Activated CD4-positive, alpha-beta memory T cell treated with anti-CD3 and anti-CD28 coated beads for 36 hours (primary cell): Measurements from ENCODE around the gene FBL. TPM values are rescaled to one million over a fixed set of nuclear protein-coding genes. Genes with fewer than 3 reads are reported as not detected.
A peak's percentile ranks its signal among the peaks of the same experiment; 100 is the strongest.
"Not testable (repeated sequence)": the region's sequence is repeated elsewhere in the genome, so short reads cannot be mapped to it uniquely, and the experiment has no call there.

Experiments
- CTCF ChIA-PET: fragments of 350-600 bp; sonication (Branson Sonifier 250); formaldehyde crosslinking; loops from one replicate; lab custom pipeline; 2021; ENCODE audit warnings: antibody characterized with exemption, inconsistent platforms; lab: Charles Lee
- POLR2A ChIA-PET: fragments of 350-600 bp; sonication (Branson Sonifier 250); formaldehyde crosslinking; loops from one replicate; lab custom pipeline; 2021; ENCODE audit warnings: antibody characterized with exemption; lab: Charles Lee
- DNase-seq: peaks from one replicate; pipeline ENCODE4 v3.0.0-alpha.2; 2020
- H3K27ac Mint-ChIP-seq: one replicate; pipeline ENCODE4 v1.8.0; 2021; ENCODE audit warnings: mixed read lengths
- H3K27me3 Mint-ChIP-seq: one replicate; pipeline ENCODE4 v1.8.0; 2021; ENCODE audit warnings: mixed read lengths
- H3K36me3 Mint-ChIP-seq: one replicate; pipeline ENCODE4 v1.8.0; 2021; ENCODE audit warnings: mixed read lengths
- H3K4me1 Mint-ChIP-seq: one replicate; pipeline ENCODE4 v1.8.0; 2021; ENCODE audit warnings: low read depth, mixed read lengths
- H3K4me3 Mint-ChIP-seq: one replicate; pipeline ENCODE4 v1.8.0; 2021; ENCODE audit warnings: mild to moderate bottlenecking, mixed read lengths
- H3K9me3 Mint-ChIP-seq: one replicate; pipeline ENCODE4 v1.8.0; 2021; ENCODE audit warnings: mixed read lengths
- intact Hi-C: fragments of 100-400 bp; cut with micrococcal nuclease; formaldehyde crosslinking; loops from one replicate; pipeline ENCODE4 v1.15.1; 2023
- total RNA-seq, 2 experiments: library from RNA; stranded (reverse); gene quantifications; one replicate each; pipeline ENCODE4 v1.2.3, GENCODE V29; 2021

Gene FBL
- total RNA-seq, 2 experiments from 2014 or later, result 579 to 589 TPM

DNA sequence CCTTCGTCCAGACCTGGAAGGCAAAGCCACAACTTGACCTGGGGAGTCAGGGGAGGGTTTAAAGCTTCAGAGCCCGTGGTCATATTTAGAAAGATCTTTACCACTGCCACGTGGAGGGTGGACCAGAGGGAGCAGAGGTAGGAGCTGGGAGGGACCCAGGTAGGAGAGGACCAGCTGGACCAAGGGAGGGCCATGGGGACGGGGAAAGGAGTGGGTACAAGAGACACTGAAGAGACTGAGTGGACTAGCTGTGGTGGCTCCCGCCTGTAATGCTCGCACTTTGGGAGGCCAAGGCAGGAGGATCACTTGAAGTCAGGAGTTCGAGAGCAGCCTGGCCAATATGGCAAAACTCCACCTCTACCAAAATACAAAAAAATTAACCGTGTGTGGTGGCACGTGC lies 38.5 kb upstream of the FBL start:
- H3K4me3 Mint-ChIP-seq, H3K27me3 Mint-ChIP-seq, H3K36me3 Mint-ChIP-seq, CTCF ChIA-PET, DNase-seq, H3K9me3 Mint-ChIP-seq, H3K4me1 Mint-ChIP-seq, POLR2A ChIA-PET, H3K27ac Mint-ChIP-seq, intact Hi-C loops: not testable (repeated sequence)

GRCh38 chr19:39882645-39883044 lies 36.5 kb upstream of the FBL start:
- H3K9me3 Mint-ChIP-seq, H3K36me3 Mint-ChIP-seq, intact Hi-C loops, H3K27me3 Mint-ChIP-seq, H3K4me3 Mint-ChIP-seq, POLR2A ChIA-PET, H3K27ac Mint-ChIP-seq, H3K4me1 Mint-ChIP-seq, CTCF ChIA-PET, DNase-seq: not testable (repeated sequence)

DNA sequence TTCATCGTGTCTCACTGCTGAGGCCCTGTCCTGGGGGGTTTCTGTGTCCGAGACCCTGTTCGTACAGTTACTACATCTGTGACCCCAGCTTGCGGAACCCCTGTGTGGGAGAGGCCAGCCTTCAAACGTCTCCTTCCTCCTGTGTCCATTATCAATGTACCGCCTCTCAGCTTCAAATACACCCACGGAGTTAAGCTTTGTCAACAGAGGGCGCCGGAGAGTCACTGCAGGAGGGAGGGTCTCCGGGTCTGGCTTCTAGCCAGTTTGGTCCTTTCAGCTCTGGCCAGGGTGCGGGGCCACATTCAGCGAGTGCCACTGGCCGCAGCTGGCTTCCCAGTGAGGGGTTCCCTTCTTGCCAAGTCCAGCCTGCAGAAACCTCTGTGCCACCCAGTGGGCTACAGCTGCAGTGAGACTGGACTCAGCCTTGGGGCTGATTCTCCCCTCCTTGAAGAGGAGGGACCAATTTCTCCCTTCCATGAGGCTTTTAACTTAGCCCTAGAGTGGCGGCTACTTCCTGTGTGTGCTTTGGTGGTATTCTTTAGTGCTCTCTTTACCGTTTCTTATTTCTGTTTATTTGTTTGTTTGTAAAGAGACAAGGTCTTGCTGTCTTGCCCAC lies 35.4 kb upstream of the FBL start:
- intact Hi-C loops, H3K27ac Mint-ChIP-seq, H3K27me3 Mint-ChIP-seq, H3K4me1 Mint-ChIP-seq, H3K9me3 Mint-ChIP-seq, H3K36me3 Mint-ChIP-seq, CTCF ChIA-PET, H3K4me3 Mint-ChIP-seq, POLR2A ChIA-PET: not testable (repeated sequence)
- DNase-seq, result peak; percentile 67

DNA sequence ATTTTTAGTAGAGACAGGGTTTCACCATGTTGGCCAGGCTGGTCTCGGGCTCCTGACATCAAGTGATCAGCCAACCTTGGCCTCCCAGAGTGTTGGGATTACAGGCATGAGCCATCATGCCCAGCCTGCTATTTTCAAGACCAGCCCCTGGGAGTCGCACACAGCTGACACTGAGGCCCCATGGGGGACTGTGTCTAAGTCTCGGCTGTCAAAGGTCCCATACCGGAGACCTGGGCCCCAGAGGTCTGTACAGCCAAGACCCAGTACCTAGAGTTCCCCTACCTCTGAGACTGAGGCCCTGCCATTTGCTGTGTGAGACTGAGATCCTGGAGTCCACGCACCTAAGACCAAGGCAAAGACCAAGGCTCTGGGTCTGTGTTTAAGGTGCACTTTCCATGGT lies 34.1 kb upstream of the FBL start:
- H3K4me1 Mint-ChIP-seq, H3K36me3 Mint-ChIP-seq, DNase-seq, H3K27me3 Mint-ChIP-seq, CTCF ChIA-PET, H3K9me3 Mint-ChIP-seq, intact Hi-C loops, POLR2A ChIA-PET, H3K4me3 Mint-ChIP-seq, H3K27ac Mint-ChIP-seq: not testable (repeated sequence)

- H3K27ac Mint-ChIP-seq, H3K27me3 Mint-ChIP-seq, CTCF ChIA-PET, intact Hi-C loops, H3K4me1 Mint-ChIP-seq, H3K36me3 Mint-ChIP-seq, POLR2A ChIA-PET, H3K9me3 Mint-ChIP-seq, DNase-seq, H3K4me3 Mint-ChIP-seq: not testable (repeated sequence)
Measured at GRCh38 chr19:39879796-39880195, 33.6 kb upstream of the FBL start.

GRCh38 chr19:39878866-39879265 lies 32.7 kb upstream of the FBL start:
- intact Hi-C loops, H3K27ac Mint-ChIP-seq: not testable (repeated sequence)

GRCh38 chr19:39878398-39878797 lies 32.2 kb upstream of the FBL start:
- H3K36me3 Mint-ChIP-seq, result no peaks in the 10 kb centered on the region
- ChIA-PET CTCF (interaction anchor here (1.2 kb wide), 1 partner anchor 92 kb away, joined by 5 read pairs; no protein-coding TSS in a partner anchor), POLR2A (no interaction called here)
- H3K27ac Mint-ChIP-seq, result no peak overlapping the region
- H3K4me3 Mint-ChIP-seq, result no peak overlapping the region
- H3K4me1 Mint-ChIP-seq, result no peaks in the 10 kb centered on the region
- intact Hi-C loops, result no loop called here
- no peaks in the 10 kb centered on the region for H3K9me3 Mint-ChIP-seq
- DNase-seq, result no peak
- no peaks in the 10 kb centered on the region for H3K27me3 Mint-ChIP-seq

More at GRCh38 chr19:39878866-39879265, 32.7 kb upstream of the FBL start:
- POLR2A ChIA-PET, DNase-seq, H3K4me1 Mint-ChIP-seq, H3K27me3 Mint-ChIP-seq, H3K36me3 Mint-ChIP-seq, H3K9me3 Mint-ChIP-seq, H3K4me3 Mint-ChIP-seq: not testable (repeated sequence)
- CTCF ChIA-PET, result interaction anchor here (1.2 kb wide), 1 partner anchor 92 kb away, joined by 5 read pairs; no protein-coding TSS in a partner anchor

DNA sequence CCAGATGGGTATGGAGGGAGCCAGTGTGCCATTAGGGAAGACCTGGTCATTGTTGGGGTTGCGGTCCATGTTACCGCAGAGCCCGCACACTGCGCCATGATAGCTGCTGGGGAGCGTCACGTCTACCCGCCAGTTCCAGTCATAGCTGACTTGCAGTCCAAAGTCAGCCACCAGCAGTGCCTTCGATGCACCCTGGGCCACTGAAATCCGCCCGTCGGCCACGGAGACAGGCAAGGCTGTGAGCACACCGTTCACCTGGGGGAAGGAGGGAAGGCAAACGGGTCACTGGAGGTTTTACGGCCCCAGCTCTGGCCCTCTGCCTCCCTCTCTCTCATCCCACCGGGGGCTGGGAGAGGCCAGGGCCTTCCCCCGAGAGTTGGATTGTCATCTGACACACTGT lies 31.8 kb upstream of the FBL start:
- DNase-seq, H3K9me3 Mint-ChIP-seq, H3K4me3 Mint-ChIP-seq, POLR2A ChIA-PET, H3K27me3 Mint-ChIP-seq, H3K4me1 Mint-ChIP-seq, H3K27ac Mint-ChIP-seq, CTCF ChIA-PET, H3K36me3 Mint-ChIP-seq, intact Hi-C loops: not testable (repeated sequence)

DNA sequence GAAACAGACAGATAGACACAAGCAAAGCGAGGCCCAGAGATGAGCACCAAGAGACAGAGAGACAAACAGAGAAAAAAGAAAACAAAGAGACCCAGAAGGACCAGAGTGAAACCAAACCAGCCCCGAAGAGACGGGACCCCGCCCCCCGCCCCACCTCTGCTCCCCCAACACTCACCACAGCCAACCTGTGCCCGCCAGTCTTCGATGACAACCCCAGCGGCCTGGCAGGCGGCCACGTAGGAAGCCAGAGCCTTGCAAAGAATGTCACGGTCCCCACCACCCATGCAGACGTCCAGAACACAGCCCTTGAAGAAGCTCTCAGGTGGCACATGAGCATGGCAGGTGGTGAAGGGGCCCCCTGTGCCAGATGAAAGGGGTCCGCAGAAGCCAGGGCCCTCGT lies 31.3 kb upstream of the FBL start:
- H3K36me3 Mint-ChIP-seq, POLR2A ChIA-PET, DNase-seq, H3K27me3 Mint-ChIP-seq, H3K4me1 Mint-ChIP-seq, CTCF ChIA-PET, H3K27ac Mint-ChIP-seq, H3K4me3 Mint-ChIP-seq, H3K9me3 Mint-ChIP-seq, intact Hi-C loops: not testable (repeated sequence)

- H3K27ac Mint-ChIP-seq, H3K36me3 Mint-ChIP-seq, intact Hi-C loops, H3K4me1 Mint-ChIP-seq, H3K4me3 Mint-ChIP-seq, H3K9me3 Mint-ChIP-seq, DNase-seq, POLR2A ChIA-PET, CTCF ChIA-PET, H3K27me3 Mint-ChIP-seq: not testable (repeated sequence)
Measured at GRCh38 chr19:39876486-39876885, 30.3 kb upstream of the FBL start.

- H3K4me3 Mint-ChIP-seq, DNase-seq, H3K4me1 Mint-ChIP-seq, H3K9me3 Mint-ChIP-seq, H3K36me3 Mint-ChIP-seq, H3K27me3 Mint-ChIP-seq, intact Hi-C loops, POLR2A ChIA-PET, CTCF ChIA-PET, H3K27ac Mint-ChIP-seq: not testable (repeated sequence)
Measured at GRCh38 chr19:39875401-39875864, 29.3 kb upstream of the FBL start.

- no peak overlapping the region for H3K27ac Mint-ChIP-seq
- no peaks in the 10 kb centered on the region for H3K36me3 Mint-ChIP-seq
- ChIA-PET POLR2A (no interaction called here), CTCF (no interaction called here)
- DNase-seq, result no peak
- intact Hi-C loops, result no loop called here
- no peak overlapping the region for H3K4me3 Mint-ChIP-seq
- no peaks in the 10 kb centered on the region for H3K27me3 Mint-ChIP-seq
- H3K4me1 Mint-ChIP-seq, result no peaks in the 10 kb centered on the region
- H3K9me3 Mint-ChIP-seq, result no peaks in the 10 kb centered on the region
Measured at GRCh38 chr19:39874404-39874803, 28.2 kb upstream of the FBL start.

- no peaks in the 10 kb centered on the region for H3K4me1 Mint-ChIP-seq
- no peak overlapping the region for H3K4me3 Mint-ChIP-seq
- CTCF ChIA-PET, result no interaction called here
- POLR2A ChIA-PET, result no interaction called here
- intact Hi-C loops, result no loop called here
- H3K36me3 Mint-ChIP-seq, result no peaks in the 10 kb centered on the region
- H3K9me3 Mint-ChIP-seq, result no peaks in the 10 kb centered on the region
- H3K27ac Mint-ChIP-seq, result no peak overlapping the region
- DNase-seq, result no peak
- no peaks in the 10 kb centered on the region for H3K27me3 Mint-ChIP-seq
Measured at GRCh38 chr19:39873385-39873784, 27.2 kb upstream of the FBL start.
